Neural cell (in vitro differentiated cells): ENCODE results near the gene ELMOD1. TPM values are rescaled to one million over a fixed set of nuclear protein-coding genes. Genes with fewer than 3 reads are reported as not detected.

ENCODE experiments used
- H2AFZ ChIP-seq: fragments of 200-600, 300-800 bp; sonication (generic), shearing (Covaris generic); 2 replicates; pipeline ENCODE4 v1.6.0; 2014; ENCODE audit warnings: low read depth, mild to moderate bottlenecking, antibody characterized with exemption, low read length, moderate library complexity
- H3F3A ChIP-seq: fragments of 200-600 bp; shearing (Covaris generic); 2 replicates; pipeline ENCODE4 v1.6.1; 2016; ENCODE audit warnings: mild to moderate bottlenecking, moderate library complexity, mixed read lengths, antibody characterized with exemption, low read length; ENCODE audit not compliant: insufficient read depth, poor library complexity, severe bottlenecking
- H3K27ac ChIP-seq: fragments of 200-600, 300-800 bp; sonication (generic), shearing (Covaris generic); 2 replicates; pipeline ENCODE4 v1.5.1; 2014; ENCODE audit warnings: mild to moderate bottlenecking, low read length, moderate library complexity
- H3K27me3 ChIP-seq: fragments of 300-800, 200-600 bp; sonication (generic), shearing (Covaris generic); 2 replicates; pipeline ENCODE4 v1.6.0; 2014; ENCODE audit warnings: mild to moderate bottlenecking, low read depth, low read length, moderate library complexity; ENCODE audit not compliant: insufficient read depth
- H3K36me3 ChIP-seq: fragments of 300-800, 200-600 bp; sonication (generic), shearing (Covaris generic); 2 replicates; pipeline ENCODE4 v1.5.1; 2014; ENCODE audit warnings: mild to moderate bottlenecking, antibody characterized with exemption, low read length, moderate library complexity; ENCODE audit not compliant: insufficient read depth
- H3K4me2 ChIP-seq: fragments of 300-800, 200-600 bp; sonication (generic), shearing (Covaris generic); 2 replicates; pipeline ENCODE4 v1.6.0; 2014; ENCODE audit warnings: mild to moderate bottlenecking, low read length
- H3K4me3 ChIP-seq: fragments of 300-800, 200-600 bp; sonication (generic), shearing (Covaris generic); 2 replicates; pipeline ENCODE4 v1.5.1; 2014; ENCODE audit warnings: mild to moderate bottlenecking, low read length, moderate library complexity
- H3K79me2 ChIP-seq: fragments of 200-600 bp; shearing (Covaris generic); replicated peaks from 2 replicates; pipeline ENCODE4 v1.6.0; 2014; ENCODE audit warnings: mild to moderate bottlenecking, low read length, moderate library complexity; ENCODE audit not compliant: insufficient read depth
- H3K9ac ChIP-seq: fragments of 300-800, 200-600 bp; sonication (generic), shearing (Covaris generic); 2 replicates; pipeline ENCODE4 v1.6.1; 2016; ENCODE audit warnings: mild to moderate bottlenecking, low read length, mixed read lengths
- H3K9me2 ChIP-seq: fragments of 200-600 bp; shearing (Covaris generic); 2 replicates; pipeline ENCODE4 v1.6.1; 2016; ENCODE audit warnings: mild to moderate bottlenecking, low read length, mixed read lengths; ENCODE audit not compliant: insufficient read depth
- H3K9me3 ChIP-seq: fragments of 200-600, 300-800 bp; sonication (generic), shearing (Covaris generic); 2 replicates; pipeline ENCODE4 v1.6.1; 2016; ENCODE audit warnings: mild to moderate bottlenecking, mixed run types, low read length, moderate library complexity, mixed read lengths
- H4K20me1 ChIP-seq: fragments of 200-600 bp; shearing (Covaris generic); 2 replicates; pipeline ENCODE4 v1.6.1; 2016; ENCODE audit warnings: mild to moderate bottlenecking, mixed run types; ENCODE audit not compliant: insufficient read depth
- EP300 ChIP-seq: fragments of 450-650 bp; conservative IDR thresholded peaks from 2 replicates; pipeline ENCODE4 v1.6.1; 2014; ENCODE audit warnings: antibody characterized with exemption, mild to moderate bottlenecking, moderate library complexity; ENCODE audit not compliant: poor library complexity, severe bottlenecking
- EZH2 ChIP-seq: fragments of 200-600, 300-800 bp; shearing (Covaris generic), sonication (generic); IDR thresholded peaks from 2 replicates; pipeline ENCODE4 v1.6.1; 2014; ENCODE audit warnings: antibody characterized with exemption, low read length, borderline replicate concordance, mild to moderate bottlenecking; ENCODE audit not compliant: insufficient read depth, poor library complexity, severe bottlenecking
- MXI1 ChIP-seq: fragments of 450-650 bp; conservative IDR thresholded peaks from 2 replicates; pipeline ENCODE4 v1.6.1; 2014; ENCODE audit warnings: antibody characterized with exemption, mild to moderate bottlenecking; ENCODE audit not compliant: poor library complexity, severe bottlenecking
- POLR2AphosphoS5 ChIP-seq: IDR thresholded peaks from 2 replicates; pipeline ENCODE4 v1.6.1; 2012
- RAD21 ChIP-seq: fragments of 450-650 bp; conservative IDR thresholded peaks from 2 replicates; pipeline ENCODE4 v1.6.1; 2014; ENCODE audit warnings: antibody characterized with exemption, mild to moderate bottlenecking, moderate library complexity
- SMC3 ChIP-seq: fragments of 450-650 bp; conservative IDR thresholded peaks from 2 replicates; pipeline ENCODE4 v1.6.1; 2014; ENCODE audit warnings: antibody characterized with exemption, mild to moderate bottlenecking, moderate library complexity; ENCODE audit not compliant: poor library complexity
- TAF1 ChIP-seq: IDR thresholded peaks from 2 replicates; pipeline ENCODE4 v1.6.1; 2012; ENCODE audit warnings: low read depth
- polyA plus RNA-seq: library from polyadenylated mRNA; depleted of rRNA; stranded (reverse); fragments of >200 nt; gene quantifications from 2 replicates; pipeline ENCODE4 v1.2.3, GENCODE V29; 2014
- TF ChIP-seq, protein P1 (sequence below): fragments of 450-650 bp; IDR thresholded peaks from 2 replicates; pipeline ENCODE4 v1.5.1; 2014; ENCODE audit warnings: antibody characterized with exemption, mild to moderate bottlenecking, moderate library complexity; ENCODE audit not compliant: poor library complexity, severe bottlenecking
- TF ChIP-seq, protein P2 (sequence below): IDR thresholded peaks from 2 replicates; pipeline ENCODE4 v1.6.1; 2012; ENCODE audit warnings: borderline replicate concordance

Gene ELMOD1
- polyA plus RNA-seq, 1 donor from 2014 or later, result 12.5 TPM

DNA sequence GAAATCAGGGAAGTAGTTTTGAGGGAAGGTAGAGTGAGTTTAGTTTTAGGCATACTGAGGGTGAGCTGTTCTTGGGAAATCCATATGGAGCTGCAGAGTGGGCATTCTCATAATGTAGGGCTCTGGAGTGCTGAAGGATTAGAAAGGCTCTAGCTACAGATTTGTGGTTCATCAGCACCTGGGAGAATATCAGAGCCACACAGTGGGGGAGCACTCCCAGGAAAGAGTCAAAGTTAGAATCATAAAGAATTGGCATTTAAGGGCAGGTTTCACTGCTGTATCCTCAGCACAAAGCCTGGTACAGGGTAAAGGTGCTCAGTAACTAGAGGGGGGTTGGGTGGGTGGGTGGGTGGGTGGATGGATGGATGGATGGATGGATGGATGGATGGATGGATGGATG is 68.4 kb downstream of the ELMOD1 start:
- H3K79me2 ChIP-seq, result no peaks in the 10 kb centered on the region
- no peak overlapping the region for H3K4me3 ChIP-seq
- no peaks in the 10 kb centered on the region for H3K27me3 ChIP-seq
- H3K36me3 ChIP-seq, result no peaks in the 10 kb centered on the region
- H3F3A ChIP-seq, result no peaks in the 10 kb centered on the region
- H3K27ac ChIP-seq, result no peak overlapping the region
- H3K9me2 ChIP-seq, result no peaks in the 10 kb centered on the region
- no peak overlapping the region for H3K9ac ChIP-seq
- no peak overlapping the region for H3K4me2 ChIP-seq
- H2AFZ ChIP-seq, result no peak overlapping the region
- no peaks in the 10 kb centered on the region for H3K9me3 ChIP-seq
- TF ChIP-seq, protein P1, sequence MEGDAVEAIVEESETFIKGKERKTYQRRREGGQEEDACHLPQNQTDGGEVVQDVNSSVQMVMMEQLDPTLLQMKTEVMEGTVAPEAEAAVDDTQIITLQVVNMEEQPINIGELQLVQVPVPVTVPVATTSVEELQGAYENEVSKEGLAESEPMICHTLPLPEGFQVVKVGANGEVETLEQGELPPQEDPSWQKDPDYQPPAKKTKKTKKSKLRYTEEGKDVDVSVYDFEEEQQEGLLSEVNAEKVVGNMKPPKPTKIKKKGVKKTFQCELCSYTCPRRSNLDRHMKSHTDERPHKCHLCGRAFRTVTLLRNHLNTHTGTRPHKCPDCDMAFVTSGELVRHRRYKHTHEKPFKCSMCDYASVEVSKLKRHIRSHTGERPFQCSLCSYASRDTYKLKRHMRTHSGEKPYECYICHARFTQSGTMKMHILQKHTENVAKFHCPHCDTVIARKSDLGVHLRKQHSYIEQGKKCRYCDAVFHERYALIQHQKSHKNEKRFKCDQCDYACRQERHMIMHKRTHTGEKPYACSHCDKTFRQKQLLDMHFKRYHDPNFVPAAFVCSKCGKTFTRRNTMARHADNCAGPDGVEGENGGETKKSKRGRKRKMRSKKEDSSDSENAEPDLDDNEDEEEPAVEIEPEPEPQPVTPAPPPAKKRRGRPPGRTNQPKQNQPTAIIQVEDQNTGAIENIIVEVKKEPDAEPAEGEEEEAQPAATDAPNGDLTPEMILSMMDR, result no peak
- TF ChIP-seq, protein P2, sequence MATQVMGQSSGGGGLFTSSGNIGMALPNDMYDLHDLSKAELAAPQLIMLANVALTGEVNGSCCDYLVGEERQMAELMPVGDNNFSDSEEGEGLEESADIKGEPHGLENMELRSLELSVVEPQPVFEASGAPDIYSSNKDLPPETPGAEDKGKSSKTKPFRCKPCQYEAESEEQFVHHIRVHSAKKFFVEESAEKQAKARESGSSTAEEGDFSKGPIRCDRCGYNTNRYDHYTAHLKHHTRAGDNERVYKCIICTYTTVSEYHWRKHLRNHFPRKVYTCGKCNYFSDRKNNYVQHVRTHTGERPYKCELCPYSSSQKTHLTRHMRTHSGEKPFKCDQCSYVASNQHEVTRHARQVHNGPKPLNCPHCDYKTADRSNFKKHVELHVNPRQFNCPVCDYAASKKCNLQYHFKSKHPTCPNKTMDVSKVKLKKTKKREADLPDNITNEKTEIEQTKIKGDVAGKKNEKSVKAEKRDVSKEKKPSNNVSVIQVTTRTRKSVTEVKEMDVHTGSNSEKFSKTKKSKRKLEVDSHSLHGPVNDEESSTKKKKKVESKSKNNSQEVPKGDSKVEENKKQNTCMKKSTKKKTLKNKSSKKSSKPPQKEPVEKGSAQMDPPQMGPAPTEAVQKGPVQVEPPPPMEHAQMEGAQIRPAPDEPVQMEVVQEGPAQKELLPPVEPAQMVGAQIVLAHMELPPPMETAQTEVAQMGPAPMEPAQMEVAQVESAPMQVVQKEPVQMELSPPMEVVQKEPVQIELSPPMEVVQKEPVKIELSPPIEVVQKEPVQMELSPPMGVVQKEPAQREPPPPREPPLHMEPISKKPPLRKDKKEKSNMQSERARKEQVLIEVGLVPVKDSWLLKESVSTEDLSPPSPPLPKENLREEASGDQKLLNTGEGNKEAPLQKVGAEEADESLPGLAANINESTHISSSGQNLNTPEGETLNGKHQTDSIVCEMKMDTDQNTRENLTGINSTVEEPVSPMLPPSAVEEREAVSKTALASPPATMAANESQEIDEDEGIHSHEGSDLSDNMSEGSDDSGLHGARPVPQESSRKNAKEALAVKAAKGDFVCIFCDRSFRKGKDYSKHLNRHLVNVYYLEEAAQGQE, result no peak
- TF ChIP-seq POLR2AphosphoS5 (no peak), EP300 (no peak), MXI1 (no peak), RAD21 (no peak), SMC3 (no peak), TAF1 (no peak), EZH2 (no peak)
- H4K20me1 ChIP-seq, result no peaks in the 10 kb centered on the region

DNA sequence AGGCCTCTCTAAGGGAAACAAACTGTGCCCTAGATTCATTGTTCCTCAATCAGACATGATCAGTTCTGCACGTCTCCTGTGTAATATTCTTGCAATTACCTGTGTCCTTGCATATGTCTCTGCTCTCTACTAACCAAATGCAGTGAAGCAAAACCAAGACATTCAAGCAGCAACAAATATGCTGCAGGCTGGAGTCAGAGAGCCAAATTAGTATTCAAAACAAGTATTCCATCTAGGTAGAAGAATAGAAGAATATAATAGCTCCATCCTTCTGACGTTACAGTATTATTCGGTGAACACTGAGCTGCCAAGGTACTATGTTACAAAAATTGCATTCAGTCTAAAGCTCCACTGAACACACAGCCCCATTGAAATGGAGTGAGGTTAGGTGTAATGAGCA is 69.1 kb downstream of the ELMOD1 start:
- Histone ChIP-seq H3K9me2 (no peaks in the 10 kb centered on the region), H2AFZ (no peak overlapping the region), H3K4me2 (no peak overlapping the region), H3K36me3 (no peaks in the 10 kb centered on the region), H4K20me1 (no peaks in the 10 kb centered on the region), H3K27ac (no peak overlapping the region), H3F3A (no peaks in the 10 kb centered on the region), H3K9me3 (no peaks in the 10 kb centered on the region), H3K79me2 (no peaks in the 10 kb centered on the region), H3K4me3 (no peak overlapping the region), H3K9ac (no peak overlapping the region), H3K27me3 (no peaks in the 10 kb centered on the region)
- TF ChIP-seq MXI1 (no peak), TAF1 (no peak)

DNA sequence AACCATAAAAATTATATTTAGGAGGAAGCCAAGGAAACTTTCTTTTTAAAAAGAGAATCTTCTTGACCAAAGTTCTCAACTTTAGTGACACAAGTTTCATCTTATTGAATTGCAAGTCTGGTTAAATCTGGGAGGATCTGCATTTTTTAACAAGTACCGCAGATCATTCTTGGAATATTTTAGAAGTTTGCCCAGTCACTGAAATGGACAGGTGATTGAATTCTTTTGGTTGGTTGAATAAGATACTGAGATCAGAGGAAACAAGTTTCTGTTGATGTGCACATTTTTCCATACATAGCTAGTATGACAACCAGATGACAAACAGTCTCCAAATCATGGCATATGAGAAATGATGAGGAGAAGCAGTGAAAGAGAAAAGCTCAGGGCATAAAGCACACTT is 70.7 kb downstream of the ELMOD1 start:
- H3F3A ChIP-seq, result no peaks in the 10 kb centered on the region
- no peaks in the 10 kb centered on the region for H3K79me2 ChIP-seq
- H3K27ac ChIP-seq, result no peak overlapping the region
- no peaks in the 10 kb centered on the region for H3K9me2 ChIP-seq
- H3K4me2 ChIP-seq, result no peak overlapping the region
- H2AFZ ChIP-seq, result no peak overlapping the region
- H3K9ac ChIP-seq, result no peak overlapping the region
- H3K4me3 ChIP-seq, result no peak overlapping the region
- H3K27me3 ChIP-seq, result no peaks in the 10 kb centered on the region
- no peaks in the 10 kb centered on the region for H3K36me3 ChIP-seq
- H3K9me3 ChIP-seq, result no peaks in the 10 kb centered on the region
- no peaks in the 10 kb centered on the region for H4K20me1 ChIP-seq
- TF ChIP-seq RAD21, result no peak
- TF ChIP-seq POLR2AphosphoS5, result no peak
